HG02885 (cell line): ENCODE measurements around the gene SNX1.
"Not testable (repeated sequence)": the region's sequence is repeated elsewhere in the genome, so short reads cannot be mapped to it uniquely, and the experiment has no call there.

Experiments used
- ATAC-seq: cut with Tn5 transposase; IDR thresholded peaks from one replicate; pipeline ENCODE4 v1.9.1; 2021; ENCODE audit warnings: mild to moderate bottlenecking; ENCODE audit not compliant: unreplicated experiment, poor library complexity

The SNX1 gene

GRCh38 chr15:64112073-64112772 is 16.4 kb downstream of the SNX1 start:
- no peak for ATAC-seq

- peak; percentile 42 for ATAC-seq
These were observed 17.1 kb downstream of the SNX1 start for GRCh38 chr15:64112904-64113303.

- ATAC-seq: no peak
These were observed 22.1 kb downstream of the SNX1 start for GRCh38 chr15:64117759-64118487.

GRCh38 chr15:64120322-64120721 is 24.5 kb downstream of the SNX1 start:
- ATAC-seq: not testable (repeated sequence)

- ATAC-seq: no peak
These were observed 25.8 kb downstream of the SNX1 start for GRCh38 chr15:64121614-64122013.

GRCh38 chr15:64122444-64122843 is 26.7 kb downstream of the SNX1 start:
- no peak for ATAC-seq

GRCh38 chr15:64122936-64123351 is 27.2 kb downstream of the SNX1 start:
- no peak for ATAC-seq

- ATAC-seq: no peak
These were observed 30.2 kb downstream of the SNX1 start for GRCh38 chr15:64125978-64126377.

- no peak for ATAC-seq
These were observed 31.9 kb downstream of the SNX1 start for GRCh38 chr15:64127521-64128270.

GRCh38 chr15:64130159-64130558 is 34.4 kb downstream of the SNX1 start:
- ATAC-seq: no peak

GRCh38 chr15:64131547-64131946 is 35.8 kb downstream of the SNX1 start:
- ATAC-seq: no peak

- no peak for ATAC-seq
These were observed 36.4 kb downstream of the SNX1 start for GRCh38 chr15:64132217-64132616.

- no peak for ATAC-seq
These were observed 38.0 kb downstream of the SNX1 start for GRCh38 chr15:64133623-64134344.

- no peak for ATAC-seq
These were observed 38.6 kb downstream of the SNX1 start for GRCh38 chr15:64134345-64134829.

- no peak for ATAC-seq
These were observed 40.6 kb downstream of the SNX1 start for GRCh38 chr15:64136347-64136746.

GRCh38 chr15:64137226-64137833 is 41.5 kb downstream of the SNX1 start:
- ATAC-seq: no peak

- ATAC-seq: no peak
These were observed 42.7 kb downstream of the SNX1 start for GRCh38 chr15:64138331-64138941.

GRCh38 chr15:64141798-64142512 is 46.2 kb downstream of the SNX1 start:
- ATAC-seq: no peak

- no peak for ATAC-seq
These were observed 47.5 kb downstream of the SNX1 start for GRCh38 chr15:64143276-64143675.
